Measurements from ENCODE around the gene NFE2L2. TPM values are rescaled to one million over a fixed set of nuclear protein-coding genes. Genes with fewer than 3 reads are reported as not detected.

NFE2L2 gene
- total RNA-seq, 1 experiment from 2014 or later: 24.2 TPM

GRCh38 chr2:177285892-177286715 is 21.6 kb upstream of the NFE2L2 start:
- BruUV-seq (replicated peaks): no TSS peak
- DNase-seq (no peak), ATAC-seq (no peak)
- TF ChIP-seq EZH2 (IDR thresholded peaks at IDR 0.05; ENCODE audit: low read length, unreplicated experiment) (no peak), EZH2phosphoT487 (IDR thresholded peaks at IDR 0.05; ENCODE audit: borderline replicate concordance, low read length) (no peak)
- TF ChIP-seq, protein P1, sequence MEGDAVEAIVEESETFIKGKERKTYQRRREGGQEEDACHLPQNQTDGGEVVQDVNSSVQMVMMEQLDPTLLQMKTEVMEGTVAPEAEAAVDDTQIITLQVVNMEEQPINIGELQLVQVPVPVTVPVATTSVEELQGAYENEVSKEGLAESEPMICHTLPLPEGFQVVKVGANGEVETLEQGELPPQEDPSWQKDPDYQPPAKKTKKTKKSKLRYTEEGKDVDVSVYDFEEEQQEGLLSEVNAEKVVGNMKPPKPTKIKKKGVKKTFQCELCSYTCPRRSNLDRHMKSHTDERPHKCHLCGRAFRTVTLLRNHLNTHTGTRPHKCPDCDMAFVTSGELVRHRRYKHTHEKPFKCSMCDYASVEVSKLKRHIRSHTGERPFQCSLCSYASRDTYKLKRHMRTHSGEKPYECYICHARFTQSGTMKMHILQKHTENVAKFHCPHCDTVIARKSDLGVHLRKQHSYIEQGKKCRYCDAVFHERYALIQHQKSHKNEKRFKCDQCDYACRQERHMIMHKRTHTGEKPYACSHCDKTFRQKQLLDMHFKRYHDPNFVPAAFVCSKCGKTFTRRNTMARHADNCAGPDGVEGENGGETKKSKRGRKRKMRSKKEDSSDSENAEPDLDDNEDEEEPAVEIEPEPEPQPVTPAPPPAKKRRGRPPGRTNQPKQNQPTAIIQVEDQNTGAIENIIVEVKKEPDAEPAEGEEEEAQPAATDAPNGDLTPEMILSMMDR (conservative IDR thresholded peaks at IDR 0.05; ENCODE audit: low read depth, low read length): no peak
- ChIA-PET POLR2A (ENCODE audit: unreplicated experiment) (no interaction called here), CTCF (no interaction called here)
- Histone ChIP-seq H2AFZ (ENCODE audit: low read length) (no peak overlapping the region), H3K9me2 (replicated peaks; ENCODE audit: low read length) (no peaks in the 10 kb centered on the region), H3K79me2 (ENCODE audit: low read length) (no peaks in the 10 kb centered on the region), H3K27ac (ENCODE audit: low read length) (no peak overlapping the region), H3K4me3 (ENCODE audit: low read length) (no peak overlapping the region), H3F3A (ENCODE audit: low read length, unreplicated experiment) (no peaks in the 10 kb centered on the region), H4K20me1 (ENCODE audit: low read length) (no peaks in the 10 kb centered on the region), H3K36me3 (ENCODE audit: low read depth, low read length) (no peaks in the 10 kb centered on the region), H3K4me1 (ENCODE audit: insufficient read depth, low read length) (no peaks in the 10 kb centered on the region), H3K9ac (ENCODE audit: low read length) (no peak overlapping the region), H3K27me3 (ENCODE audit: low read length) (no peaks in the 10 kb centered on the region), H3K9me3 (ENCODE audit: low read length) (no peaks in the 10 kb centered on the region), H3K4me2 (ENCODE audit: low read length) (no peak overlapping the region)
- intact Hi-C loops (cut with micrococcal nuclease): no loop called here

DNA sequence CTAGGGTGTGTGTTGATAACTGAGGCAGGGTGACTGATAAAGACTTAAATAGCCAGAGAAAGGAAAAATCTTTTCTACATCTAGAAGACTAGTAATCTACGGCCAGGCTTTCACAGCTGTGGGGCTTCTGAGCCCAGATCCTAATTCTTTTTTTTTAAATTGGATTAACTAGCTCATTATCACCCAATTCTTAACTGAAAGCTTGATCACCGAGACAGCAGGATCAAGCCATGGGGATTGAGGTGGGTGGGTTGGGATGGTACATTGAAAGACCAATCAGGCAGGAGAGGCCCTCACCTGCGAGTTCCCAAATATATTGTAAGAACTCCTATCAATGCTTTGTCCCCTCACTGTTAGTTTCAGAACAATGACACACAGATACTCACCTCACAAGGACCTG is 20.0 kb upstream of the NFE2L2 start:
- ChIA-PET CTCF (no interaction called here), POLR2A (ENCODE audit: unreplicated experiment) (no interaction called here)
- no peak for DNase-seq
- Histone ChIP-seq H3K36me3 (ENCODE audit: low read depth, low read length) (no peaks in the 10 kb centered on the region), H3K79me2 (ENCODE audit: low read length) (no peaks in the 10 kb centered on the region), H3K27ac (ENCODE audit: low read length) (no peak overlapping the region), H3K9me3 (ENCODE audit: low read length) (no peaks in the 10 kb centered on the region), H4K20me1 (ENCODE audit: low read length) (no peaks in the 10 kb centered on the region), H3K9ac (ENCODE audit: low read length) (no peak overlapping the region), H3K4me2 (ENCODE audit: low read length) (no peak overlapping the region), H2AFZ (ENCODE audit: low read length) (no peak overlapping the region), H3K27me3 (ENCODE audit: low read length) (no peaks in the 10 kb centered on the region), H3K4me3 (ENCODE audit: low read length) (no peak overlapping the region), H3F3A (ENCODE audit: low read length, unreplicated experiment) (no peaks in the 10 kb centered on the region), H3K9me2 (replicated peaks; ENCODE audit: low read length) (no peaks in the 10 kb centered on the region), H3K4me1 (ENCODE audit: insufficient read depth, low read length) (no peaks in the 10 kb centered on the region)
- intact Hi-C loops (cut with micrococcal nuclease): no loop called here
- BruUV-seq (replicated peaks): no TSS peak
- no peak for ATAC-seq
- TF ChIP-seq EZH2phosphoT487 (IDR thresholded peaks at IDR 0.05; ENCODE audit: borderline replicate concordance, low read length): no peak

- ChIA-PET POLR2A (ENCODE audit: unreplicated experiment) (no interaction called here), CTCF (no interaction called here)
- Histone ChIP-seq H3K4me3 (ENCODE audit: low read length) (no peak overlapping the region), H3K9ac (ENCODE audit: low read length) (no peak overlapping the region), H3K9me3 (ENCODE audit: low read length) (no peaks in the 10 kb centered on the region), H3K4me2 (ENCODE audit: low read length) (no peak overlapping the region), H3F3A (ENCODE audit: low read length, unreplicated experiment) (no peaks in the 10 kb centered on the region), H3K27me3 (ENCODE audit: low read length) (no peaks in the 10 kb centered on the region), H3K36me3 (ENCODE audit: low read depth, low read length) (no peaks in the 10 kb centered on the region), H3K4me1 (ENCODE audit: insufficient read depth, low read length) (no peaks in the 10 kb centered on the region), H3K9me2 (replicated peaks; ENCODE audit: low read length) (no peaks in the 10 kb centered on the region), H3K79me2 (ENCODE audit: low read length) (no peaks in the 10 kb centered on the region), H3K27ac (ENCODE audit: low read length) (no peak overlapping the region), H4K20me1 (ENCODE audit: low read length) (no peaks in the 10 kb centered on the region), H2AFZ (ENCODE audit: low read length) (no peak overlapping the region)
- no TSS peak for BruUV-seq (replicated peaks)
- TF ChIP-seq, protein P1 (conservative IDR thresholded peaks at IDR 0.05; ENCODE audit: low read depth, low read length): no peak
- TF ChIP-seq EZH2 (IDR thresholded peaks at IDR 0.05; ENCODE audit: low read length, unreplicated experiment) (no peak), EZH2phosphoT487 (IDR thresholded peaks at IDR 0.05; ENCODE audit: borderline replicate concordance, low read length) (no peak)
- intact Hi-C loops (cut with micrococcal nuclease): no loop called here
- no peak for ATAC-seq
- DNase-seq: no peak
Measured at GRCh38 chr2:177283906-177284305, 19.4 kb upstream of the NFE2L2 start.

Data from PC-3 (cell line).